ENCODE data around the gene BORCS5. TPM values are rescaled to one million over a fixed set of nuclear protein-coding genes. Genes with fewer than 3 reads are reported as not detected.

Gene BORCS5
- total and polyA plus RNA-seq, 5 donors from 2014 or later = 25.0 to 39.2 (median 36.2) TPM

- peak overlapping the region; percentile 97 for H3K27ac ChIP-seq (ENCODE audit: insufficient read depth, low read length, poor library complexity, severe bottlenecking)
- H3K27me3 Mint-ChIP-seq = peaks cover 5% of the 10 kb centered on the region
- peaks cover 34% of the 10 kb centered on the region for H3K4me1 ChIP-seq (ENCODE audit: control insufficient read depth, insufficient read depth, low read length, poor library complexity, severe bottlenecking)
- ATAC-seq (ENCODE audit: low read depth in 2 of 2) (no peak), DNase-seq (peak in 2 of 3 donors; percentile 27 to 64)
- H3K4me3 ChIP-seq (ENCODE audit: low read depth, low read length) = peak overlapping the region; percentile 94
- no peaks in the 10 kb centered on the region for H3K9me3 ChIP-seq (ENCODE audit: control insufficient read depth in 2 of 2, low read length in 2 of 2)
- peaks cover 1% of the 10 kb centered on the region for H3K36me3 ChIP-seq (ENCODE audit: control insufficient read depth, insufficient read depth, low read length)
- no peaks in the 10 kb centered on the region for H3K27me3 ChIP-seq (ENCODE audit: control insufficient read depth, insufficient read depth, low read length)
- no peaks in the 10 kb centered on the region for H3K9me3 Mint-ChIP-seq
- H3K4me3 Mint-ChIP-seq = peak overlapping the region; percentile 89 to 95 (median 90)
- H3K36me3 Mint-ChIP-seq = peaks cover 14% of the 10 kb centered on the region
- peaks cover 28 to 55% (median 46%) of the 10 kb centered on the region in 4 donors for H3K4me1 Mint-ChIP-seq
- H3K27ac Mint-ChIP-seq = peak overlapping the region; percentile 98 to 100 (median 99)
Observed at GRCh38 chr12:12357719-12358461, 1.0 kb downstream of the BORCS5 start.

- Mint-ChIP-seq H3K9me3 (no peaks in the 10 kb centered on the region), H3K27me3 (peaks cover 5% of the 10 kb centered on the region), H3K36me3 (peaks cover 14% of the 10 kb centered on the region), H3K4me3 (peak overlapping the region; percentile 89 to 95 (median 90)), H3K27ac (peak overlapping the region; percentile 98 to 100 (median 99)), H3K4me1 (peaks cover 28 to 55% (median 45%) of the 10 kb centered on the region in 4 donors)
- H3K27ac ChIP-seq (ENCODE audit: insufficient read depth, low read length, poor library complexity, severe bottlenecking) = peak overlapping the region; percentile 97
- peaks cover 4% of the 10 kb centered on the region for H3K36me3 ChIP-seq (ENCODE audit: control insufficient read depth, insufficient read depth, low read length)
- H3K27me3 ChIP-seq (ENCODE audit: control insufficient read depth, insufficient read depth, low read length) = no peaks in the 10 kb centered on the region
- H3K9me3 ChIP-seq (ENCODE audit: control insufficient read depth in 2 of 2, low read length in 2 of 2) = no peaks in the 10 kb centered on the region
- peak overlapping the region; percentile 94 for H3K4me3 ChIP-seq (ENCODE audit: low read depth, low read length)
- DNase-seq (no peak), ATAC-seq (ENCODE audit: low read depth in 2 of 2) (no peak)
- H3K4me1 ChIP-seq (ENCODE audit: control insufficient read depth, insufficient read depth, low read length, poor library complexity, severe bottlenecking) = peaks cover 34% of the 10 kb centered on the region
Observed at GRCh38 chr12:12358528-12358927, 1.6 kb downstream of the BORCS5 start.

GRCh38 chr12:12364787-12365445 lies 8.0 kb downstream of the BORCS5 start:
- peaks cover 36% of the 10 kb centered on the region for H3K36me3 Mint-ChIP-seq
- H3K27ac ChIP-seq (ENCODE audit: insufficient read depth, low read length, poor library complexity, severe bottlenecking) = no peak overlapping the region
- no peak for ATAC-seq (ENCODE audit: low read depth in 2 of 2)

GRCh38 chr12:12365446-12365802 lies 8.5 kb downstream of the BORCS5 start:
- no peak for DNase-seq
- H3K27ac ChIP-seq (ENCODE audit: insufficient read depth, low read length, poor library complexity, severe bottlenecking) = no peak overlapping the region
- H3K4me1 ChIP-seq (ENCODE audit: control insufficient read depth, insufficient read depth, low read length, poor library complexity, severe bottlenecking) = peaks cover 10% of the 10 kb centered on the region
- ATAC-seq (ENCODE audit: low read depth in 2 of 2) = no peak
- Mint-ChIP-seq H3K27ac (peak overlapping the region in 1 of 3 donors; percentile 38), H3K4me3 (no peak overlapping the region), H3K27me3 (no peaks in the 10 kb centered on the region), H3K36me3 (peaks cover 36% of the 10 kb centered on the region), H3K9me3 (peaks cover 0 to 1% (median 0%) of the 10 kb centered on the region in 7 donors), H3K4me1 (peaks cover 36 to 64% (median 47%) of the 10 kb centered on the region in 4 donors)
- peaks cover 11% of the 10 kb centered on the region for H3K36me3 ChIP-seq (ENCODE audit: control insufficient read depth, insufficient read depth, low read length)
- no peaks in the 10 kb centered on the region for H3K9me3 ChIP-seq (ENCODE audit: control insufficient read depth in 2 of 2, low read length in 2 of 2)
- no peaks in the 10 kb centered on the region for H3K27me3 ChIP-seq (ENCODE audit: control insufficient read depth, insufficient read depth, low read length)
- no peak overlapping the region for H3K4me3 ChIP-seq (ENCODE audit: low read depth, low read length)

More at GRCh38 chr12:12364787-12365445, 8.0 kb downstream of the BORCS5 start:
- no peaks in the 10 kb centered on the region for H3K27me3 ChIP-seq (ENCODE audit: control insufficient read depth, insufficient read depth, low read length)
- DNase-seq = no peak
- H3K4me1 Mint-ChIP-seq = peaks cover 36 to 66% (median 47%) of the 10 kb centered on the region in 4 donors
- no peaks in the 10 kb centered on the region for H3K9me3 ChIP-seq (ENCODE audit: control insufficient read depth in 2 of 2, low read length in 2 of 2)
- peaks cover 11% of the 10 kb centered on the region for H3K36me3 ChIP-seq (ENCODE audit: control insufficient read depth, insufficient read depth, low read length)
- H3K9me3 Mint-ChIP-seq = peaks cover 0 to 1% (median 0%) of the 10 kb centered on the region in 7 donors
- peak overlapping the region in 2 of 3 donors; percentile 16 to 62 for H3K27ac Mint-ChIP-seq
- H3K27me3 Mint-ChIP-seq = no peaks in the 10 kb centered on the region
- peaks cover 10% of the 10 kb centered on the region for H3K4me1 ChIP-seq (ENCODE audit: control insufficient read depth, insufficient read depth, low read length, poor library complexity, severe bottlenecking)
- H3K4me3 Mint-ChIP-seq = peak overlapping the region in 1 of 4 donors; percentile 72
- no peak overlapping the region for H3K4me3 ChIP-seq (ENCODE audit: low read depth, low read length)

GRCh38 chr12:12365931-12366431 lies 9.1 kb downstream of the BORCS5 start:
- H3K36me3 Mint-ChIP-seq = peaks cover 36% of the 10 kb centered on the region
- peaks cover 10% of the 10 kb centered on the region for H3K4me1 ChIP-seq (ENCODE audit: control insufficient read depth, insufficient read depth, low read length, poor library complexity, severe bottlenecking)
- ATAC-seq (ENCODE audit: low read depth in 2 of 2) = no peak
- no peaks in the 10 kb centered on the region for H3K27me3 Mint-ChIP-seq
- no peaks in the 10 kb centered on the region for H3K27me3 ChIP-seq (ENCODE audit: control insufficient read depth, insufficient read depth, low read length)
- peaks cover 34 to 61% (median 48%) of the 10 kb centered on the region in 4 donors for H3K4me1 Mint-ChIP-seq
- H3K4me3 ChIP-seq (ENCODE audit: low read depth, low read length) = peak overlapping the region; percentile 1
- H3K4me3 Mint-ChIP-seq = no peak overlapping the region
- no peaks in the 10 kb centered on the region for H3K9me3 ChIP-seq (ENCODE audit: control insufficient read depth in 2 of 2, low read length in 2 of 2)
- H3K27ac ChIP-seq (ENCODE audit: insufficient read depth, low read length, poor library complexity, severe bottlenecking) = no peak overlapping the region
- H3K27ac Mint-ChIP-seq = peak overlapping the region in 1 of 3 donors; percentile 38
- H3K9me3 Mint-ChIP-seq = peaks cover 0 to 1% (median 0%) of the 10 kb centered on the region in 7 donors
- peaks cover 11% of the 10 kb centered on the region for H3K36me3 ChIP-seq (ENCODE audit: control insufficient read depth, insufficient read depth, low read length)
- no peak for DNase-seq

- Histone ChIP-seq H3K4me1 (ENCODE audit: control insufficient read depth, insufficient read depth, low read length, poor library complexity, severe bottlenecking) (peaks cover 9% of the 10 kb centered on the region), H3K27me3 (ENCODE audit: control insufficient read depth, insufficient read depth, low read length) (no peaks in the 10 kb centered on the region), H3K4me3 (ENCODE audit: low read depth, low read length) (no peak overlapping the region), H3K9me3 (ENCODE audit: control insufficient read depth in 2 of 2, low read length in 2 of 2) (no peaks in the 10 kb centered on the region), H3K27ac (ENCODE audit: insufficient read depth, low read length, poor library complexity, severe bottlenecking) (no peak overlapping the region), H3K36me3 (ENCODE audit: control insufficient read depth, insufficient read depth, low read length) (peaks cover 11% of the 10 kb centered on the region)
- H3K27me3 Mint-ChIP-seq = no peaks in the 10 kb centered on the region
- ATAC-seq (ENCODE audit: low read depth in 2 of 2) = no peak
- peaks cover 28 to 51% (median 40%) of the 10 kb centered on the region in 4 donors for H3K4me1 Mint-ChIP-seq
- no peak for DNase-seq
- H3K4me3 Mint-ChIP-seq = no peak overlapping the region
- peaks cover 0 to 1% (median 0%) of the 10 kb centered on the region in 7 donors for H3K9me3 Mint-ChIP-seq
- peak overlapping the region in 2 of 3 donors; percentile 1 to 5 for H3K27ac Mint-ChIP-seq
- peaks cover 31% of the 10 kb centered on the region for H3K36me3 Mint-ChIP-seq
Observed at GRCh38 chr12:12366701-12367481, 10.0 kb downstream of the BORCS5 start.

- Mint-ChIP-seq H3K9me3 (peaks cover 0 to 1% (median 0%) of the 10 kb centered on the region in 7 donors), H3K4me3 (no peak overlapping the region), H3K27me3 (no peaks in the 10 kb centered on the region), H3K36me3 (peaks cover 28% of the 10 kb centered on the region), H3K27ac (no peak overlapping the region), H3K4me1 (peaks cover 23 to 48% (median 36%) of the 10 kb centered on the region in 4 donors)
- no peaks in the 10 kb centered on the region for H3K9me3 ChIP-seq (ENCODE audit: control insufficient read depth in 2 of 2, low read length in 2 of 2)
- peaks cover 18% of the 10 kb centered on the region for H3K36me3 ChIP-seq (ENCODE audit: control insufficient read depth, insufficient read depth, low read length)
- DNase-seq (no peak), ATAC-seq (ENCODE audit: low read depth in 2 of 2) (no peak)
- H3K27me3 ChIP-seq (ENCODE audit: control insufficient read depth, insufficient read depth, low read length) = no peaks in the 10 kb centered on the region
- no peak overlapping the region for H3K4me3 ChIP-seq (ENCODE audit: low read depth, low read length)
- H3K4me1 ChIP-seq (ENCODE audit: control insufficient read depth, insufficient read depth, low read length, poor library complexity, severe bottlenecking) = peaks cover 4% of the 10 kb centered on the region
- H3K27ac ChIP-seq (ENCODE audit: insufficient read depth, low read length, poor library complexity, severe bottlenecking) = no peak overlapping the region
Observed at GRCh38 chr12:12367482-12367998, 10.7 kb downstream of the BORCS5 start.
